Measurements from ENCODE around the gene GANC.

- TF ChIP-seq, protein P1, sequence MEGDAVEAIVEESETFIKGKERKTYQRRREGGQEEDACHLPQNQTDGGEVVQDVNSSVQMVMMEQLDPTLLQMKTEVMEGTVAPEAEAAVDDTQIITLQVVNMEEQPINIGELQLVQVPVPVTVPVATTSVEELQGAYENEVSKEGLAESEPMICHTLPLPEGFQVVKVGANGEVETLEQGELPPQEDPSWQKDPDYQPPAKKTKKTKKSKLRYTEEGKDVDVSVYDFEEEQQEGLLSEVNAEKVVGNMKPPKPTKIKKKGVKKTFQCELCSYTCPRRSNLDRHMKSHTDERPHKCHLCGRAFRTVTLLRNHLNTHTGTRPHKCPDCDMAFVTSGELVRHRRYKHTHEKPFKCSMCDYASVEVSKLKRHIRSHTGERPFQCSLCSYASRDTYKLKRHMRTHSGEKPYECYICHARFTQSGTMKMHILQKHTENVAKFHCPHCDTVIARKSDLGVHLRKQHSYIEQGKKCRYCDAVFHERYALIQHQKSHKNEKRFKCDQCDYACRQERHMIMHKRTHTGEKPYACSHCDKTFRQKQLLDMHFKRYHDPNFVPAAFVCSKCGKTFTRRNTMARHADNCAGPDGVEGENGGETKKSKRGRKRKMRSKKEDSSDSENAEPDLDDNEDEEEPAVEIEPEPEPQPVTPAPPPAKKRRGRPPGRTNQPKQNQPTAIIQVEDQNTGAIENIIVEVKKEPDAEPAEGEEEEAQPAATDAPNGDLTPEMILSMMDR (conservative IDR thresholded peaks at IDR 0.05), result no peak
- TF ChIP-seq ZFX (IDR thresholded peaks at IDR 0.05), result no peak
Measured at GRCh38 chr15:42345504-42345903, 72.5 kb downstream of the GANC start.
